GM23338 (cell line): ENCODE results near the gene YAP1. TPM values are rescaled to one million over a fixed set of nuclear protein-coding genes. Genes with fewer than 3 reads are reported as not detected.

ENCODE experiments used
- ATAC-seq: fragments of 200-7000 bp; cut with Tn5 transposase; 3 replicates; pipeline ENCODE4 v1.9.1; 2020
- DNase-seq: peaks from one replicate; pipeline ENCODE4 v3.0.0-alpha.2; 2015; ENCODE audit warnings: low spot score
- H2AFZ ChIP-seq: fragments of 200-600 bp; sonication (generic); 2 replicates; pipeline ENCODE4 v1.8.0; 2016; ENCODE audit warnings: antibody characterized with exemption, mild to moderate bottlenecking, moderate library complexity
- H3F3A ChIP-seq: fragments of 200-600 bp; sonication (generic); replicated peaks from 2 replicates; pipeline ENCODE4 v1.8.0; 2017; ENCODE audit warnings: antibody characterized with exemption, mixed run types, low read depth
- H3K27ac ChIP-seq: fragments of 200-600 bp; sonication (generic); 2 replicates; pipeline ENCODE4 v1.6.1; 2016; ENCODE audit warnings: low read depth
- H3K27me3 ChIP-seq: fragments of 200-600 bp; sonication (generic); 2 replicates; pipeline ENCODE4 v1.8.0; 2016; ENCODE audit warnings: mild to moderate bottlenecking, mixed run types, moderate library complexity; ENCODE audit not compliant: insufficient read depth
- H3K36me3 ChIP-seq: fragments of 200-600 bp; sonication (generic); 2 replicates; pipeline ENCODE4 v1.8.0; 2016; ENCODE audit warnings: mild to moderate bottlenecking; ENCODE audit not compliant: insufficient read depth
- H3K4me1 ChIP-seq: fragments of 200-600 bp; sonication (generic); 2 replicates; pipeline ENCODE4 v1.8.0; 2016; ENCODE audit warnings: mild to moderate bottlenecking, moderate library complexity; ENCODE audit not compliant: insufficient read depth
- H3K4me2 ChIP-seq: fragments of 200-600 bp; sonication (generic); 2 replicates; pipeline ENCODE4 v1.7.1; 2017; ENCODE audit warnings: mixed run types
- H3K4me3 ChIP-seq: fragments of 200-600 bp; sonication (generic); 2 replicates; pipeline ENCODE4 v1.6.1; 2016; ENCODE audit warnings: mixed run types
- H3K79me2 ChIP-seq: fragments of 200-600 bp; sonication (generic); replicated peaks from 2 replicates; pipeline ENCODE4 v1.8.0; 2017; ENCODE audit warnings: mild to moderate bottlenecking; ENCODE audit not compliant: insufficient read depth
- H3K9me2 ChIP-seq: fragments of 200-600 bp; sonication (generic); 2 replicates; pipeline ENCODE4 v1.8.0; 2017; ENCODE audit not compliant: insufficient read depth
- H4K20me1 ChIP-seq: fragments of 200-600 bp; sonication (generic); replicated peaks from 2 replicates; pipeline ENCODE4 v1.8.0; 2017; ENCODE audit warnings: mild to moderate bottlenecking; ENCODE audit not compliant: insufficient read depth
- H3K27ac Mint-ChIP-seq: 2 replicates; pipeline ENCODE4 v1.8.0; 2020; ENCODE audit warnings: inconsistent platforms, mild to moderate bottlenecking, moderate library complexity, mixed read lengths
- H3K27me3 Mint-ChIP-seq: 3 replicates; pipeline ENCODE4 v1.8.0; 2022; ENCODE audit warnings: low read depth, mild to moderate bottlenecking, moderate library complexity, mixed read lengths, inconsistent platforms; ENCODE audit not compliant: insufficient read depth, poor library complexity
- H3K36me3 Mint-ChIP-seq: 3 replicates; pipeline ENCODE4 v1.8.0; 2021; ENCODE audit warnings: low read depth, mild to moderate bottlenecking, inconsistent platforms, moderate library complexity, mixed read lengths
- H3K4me1 Mint-ChIP-seq: 3 replicates; pipeline ENCODE4 v1.8.0; 2020; ENCODE audit warnings: mild to moderate bottlenecking, inconsistent platforms, mixed read lengths
- H3K4me3 Mint-ChIP-seq: 3 replicates; pipeline ENCODE4 v1.8.0; 2021; ENCODE audit warnings: moderate library complexity, mild to moderate bottlenecking, inconsistent platforms, mixed read lengths
- H3K9me3 Mint-ChIP-seq: 3 replicates; pipeline ENCODE4 v1.8.0; 2020; ENCODE audit warnings: moderate library complexity, mild to moderate bottlenecking, inconsistent platforms, mixed read lengths
- CREB1 ChIP-seq: fragments of 250-450 bp; sonication (Bioruptor Pico); IDR thresholded peaks from 2 replicates; pipeline ENCODE4 v1.5.0; 2020; ENCODE audit warnings: low read depth, mild to moderate bottlenecking, moderate library complexity
- EZH2 ChIP-seq: fragments of 200-600 bp; sonication (generic); IDR thresholded peaks from one replicate; pipeline ENCODE4 v1.8.0; 2017; ENCODE audit warnings: antibody characterized with exemption, mild to moderate bottlenecking, low read depth; ENCODE audit not compliant: unreplicated experiment
- EZH2phosphoT487 ChIP-seq: fragments of 200-600 bp; sonication (generic); IDR thresholded peaks from one replicate; pipeline ENCODE4 v1.8.1; 2018; ENCODE audit warnings: antibody characterized with exemption; ENCODE audit not compliant: unreplicated experiment
- JUNB ChIP-seq: IDR thresholded peaks from one replicate; pipeline ENCODE4 v1.6.1; 2016; ENCODE audit warnings: antibody characterized with exemption; ENCODE audit not compliant: unreplicated experiment
- NANOG ChIP-seq: IDR thresholded peaks from 2 replicates; pipeline ENCODE4 v1.6.1; 2016; ENCODE audit warnings: antibody characterized with exemption, borderline replicate concordance
- POLR2AphosphoS5 ChIP-seq: IDR thresholded peaks from 2 replicates; pipeline ENCODE4 v1.6.1; 2016; ENCODE audit warnings: antibody characterized with exemption, low read depth
- STAT1 ChIP-seq: IDR thresholded peaks from one replicate; pipeline ENCODE4 v1.6.1; 2016; ENCODE audit warnings: antibody characterized with exemption; ENCODE audit not compliant: unreplicated experiment
- ZNF114 ChIP-seq: fragments of 250-450 bp; sonication (Bioruptor Pico); IDR thresholded peaks from 2 replicates; pipeline ENCODE4 v1.5.0; 2020; ENCODE audit warnings: mild to moderate bottlenecking, moderate library complexity
- ZNF331 ChIP-seq: fragments of 250-450 bp; sonication (Bioruptor Pico); IDR thresholded peaks from 2 replicates; pipeline ENCODE4 v1.5.0; 2020; ENCODE audit warnings: low read depth, mild to moderate bottlenecking, moderate library complexity
- polyA plus RNA-seq: library from polyadenylated mRNA; unstranded; fragments of >200 nt; fragmentation: Nextera tagmentation; extraction: Ambion mirVana; gene quantifications from 2 replicates; pipeline ENCODE4 v1.2.1, GENCODE V29; 2016
- total RNA-seq: library from RNA; depleted of rRNA; stranded (reverse); fragments of >200 nt; shearing (Covaris generic); gene quantifications from 2 replicates; pipeline ENCODE4 v1.2.3, GENCODE V29; 2014
- TF ChIP-seq, protein P1 (sequence below): IDR thresholded peaks from 2 replicates; pipeline ENCODE4 v1.6.1; 2016; ENCODE audit warnings: antibody characterized with exemption
- TF ChIP-seq, protein P2 (sequence below): fragments of 250-450 bp; sonication (Bioruptor Pico); IDR thresholded peaks from 2 replicates; pipeline ENCODE4 v1.5.0; 2020; ENCODE audit warnings: mild to moderate bottlenecking, moderate library complexity
- TF ChIP-seq, protein P3 (sequence below): IDR thresholded peaks from one replicate; pipeline ENCODE4 v1.6.1; 2018; ENCODE audit warnings: antibody characterized with exemption; ENCODE audit not compliant: unreplicated experiment
- TF ChIP-seq, protein P4 (sequence below), 2 experiments: fragments of 200-600 bp in 1 of 2; sonication (generic) in 1 of 2; conservative IDR thresholded peaks; 2 replicates each; pipeline versions ENCODE4 v1.5.1 to v1.6.1; 2016 to 2017; ENCODE audit warnings: antibody characterized with exemption in 2 of 2, low read depth in 2 of 2, mild to moderate bottlenecking in 2 of 2, moderate library complexity in 1 of 2

The YAP1 gene
- total and polyA plus RNA-seq, 2 experiments from 2014 or later: 17.2 to 155 TPM

DNA sequence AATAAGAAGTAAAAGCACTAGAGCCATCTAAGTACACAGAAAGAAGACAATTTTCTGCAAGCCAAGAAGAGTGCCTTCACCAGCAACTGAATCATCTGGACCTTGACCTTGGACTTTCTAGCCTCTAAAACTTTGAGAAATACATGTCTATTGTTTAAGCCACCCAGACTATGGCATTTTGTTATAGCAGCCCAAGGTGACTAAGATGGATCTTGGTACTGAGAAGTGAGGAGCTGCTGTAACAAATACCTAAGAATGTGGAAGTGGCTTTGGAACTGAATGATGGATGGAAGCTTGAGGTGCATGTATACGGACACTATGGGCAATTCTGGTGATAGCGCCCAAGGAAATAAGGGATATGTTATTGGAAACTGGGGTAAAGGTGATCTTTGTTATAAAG, 48.1 kb upstream of the YAP1 start:
- H3K27ac Mint-ChIP-seq: no peak overlapping the region
- H3K4me1 ChIP-seq: no peaks in the 10 kb centered on the region
- H3K36me3 Mint-ChIP-seq: no peaks in the 10 kb centered on the region
- H4K20me1 ChIP-seq: no peaks in the 10 kb centered on the region
- H3K4me3 Mint-ChIP-seq: no peak overlapping the region
- no peak overlapping the region for H3K27ac ChIP-seq
- peaks cover 6% of the 10 kb centered on the region; the same call in 1 of the 2 replicates for H3K9me2 ChIP-seq
- H2AFZ ChIP-seq: no peak overlapping the region
- no peak overlapping the region for H3K4me2 ChIP-seq
- TF ChIP-seq, protein P1, sequence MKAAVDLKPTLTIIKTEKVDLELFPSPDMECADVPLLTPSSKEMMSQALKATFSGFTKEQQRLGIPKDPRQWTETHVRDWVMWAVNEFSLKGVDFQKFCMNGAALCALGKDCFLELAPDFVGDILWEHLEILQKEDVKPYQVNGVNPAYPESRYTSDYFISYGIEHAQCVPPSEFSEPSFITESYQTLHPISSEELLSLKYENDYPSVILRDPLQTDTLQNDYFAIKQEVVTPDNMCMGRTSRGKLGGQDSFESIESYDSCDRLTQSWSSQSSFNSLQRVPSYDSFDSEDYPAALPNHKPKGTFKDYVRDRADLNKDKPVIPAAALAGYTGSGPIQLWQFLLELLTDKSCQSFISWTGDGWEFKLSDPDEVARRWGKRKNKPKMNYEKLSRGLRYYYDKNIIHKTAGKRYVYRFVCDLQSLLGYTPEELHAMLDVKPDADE: no peak
- no peak for TF ChIP-seq ZNF331
- no peak for TF ChIP-seq ZNF114 (CRISPR knock-in tag)
- no peak for TF ChIP-seq POLR2AphosphoS5
- no peak for TF ChIP-seq STAT1
- TF ChIP-seq CREB1: no peak
- TF ChIP-seq, protein P2, sequence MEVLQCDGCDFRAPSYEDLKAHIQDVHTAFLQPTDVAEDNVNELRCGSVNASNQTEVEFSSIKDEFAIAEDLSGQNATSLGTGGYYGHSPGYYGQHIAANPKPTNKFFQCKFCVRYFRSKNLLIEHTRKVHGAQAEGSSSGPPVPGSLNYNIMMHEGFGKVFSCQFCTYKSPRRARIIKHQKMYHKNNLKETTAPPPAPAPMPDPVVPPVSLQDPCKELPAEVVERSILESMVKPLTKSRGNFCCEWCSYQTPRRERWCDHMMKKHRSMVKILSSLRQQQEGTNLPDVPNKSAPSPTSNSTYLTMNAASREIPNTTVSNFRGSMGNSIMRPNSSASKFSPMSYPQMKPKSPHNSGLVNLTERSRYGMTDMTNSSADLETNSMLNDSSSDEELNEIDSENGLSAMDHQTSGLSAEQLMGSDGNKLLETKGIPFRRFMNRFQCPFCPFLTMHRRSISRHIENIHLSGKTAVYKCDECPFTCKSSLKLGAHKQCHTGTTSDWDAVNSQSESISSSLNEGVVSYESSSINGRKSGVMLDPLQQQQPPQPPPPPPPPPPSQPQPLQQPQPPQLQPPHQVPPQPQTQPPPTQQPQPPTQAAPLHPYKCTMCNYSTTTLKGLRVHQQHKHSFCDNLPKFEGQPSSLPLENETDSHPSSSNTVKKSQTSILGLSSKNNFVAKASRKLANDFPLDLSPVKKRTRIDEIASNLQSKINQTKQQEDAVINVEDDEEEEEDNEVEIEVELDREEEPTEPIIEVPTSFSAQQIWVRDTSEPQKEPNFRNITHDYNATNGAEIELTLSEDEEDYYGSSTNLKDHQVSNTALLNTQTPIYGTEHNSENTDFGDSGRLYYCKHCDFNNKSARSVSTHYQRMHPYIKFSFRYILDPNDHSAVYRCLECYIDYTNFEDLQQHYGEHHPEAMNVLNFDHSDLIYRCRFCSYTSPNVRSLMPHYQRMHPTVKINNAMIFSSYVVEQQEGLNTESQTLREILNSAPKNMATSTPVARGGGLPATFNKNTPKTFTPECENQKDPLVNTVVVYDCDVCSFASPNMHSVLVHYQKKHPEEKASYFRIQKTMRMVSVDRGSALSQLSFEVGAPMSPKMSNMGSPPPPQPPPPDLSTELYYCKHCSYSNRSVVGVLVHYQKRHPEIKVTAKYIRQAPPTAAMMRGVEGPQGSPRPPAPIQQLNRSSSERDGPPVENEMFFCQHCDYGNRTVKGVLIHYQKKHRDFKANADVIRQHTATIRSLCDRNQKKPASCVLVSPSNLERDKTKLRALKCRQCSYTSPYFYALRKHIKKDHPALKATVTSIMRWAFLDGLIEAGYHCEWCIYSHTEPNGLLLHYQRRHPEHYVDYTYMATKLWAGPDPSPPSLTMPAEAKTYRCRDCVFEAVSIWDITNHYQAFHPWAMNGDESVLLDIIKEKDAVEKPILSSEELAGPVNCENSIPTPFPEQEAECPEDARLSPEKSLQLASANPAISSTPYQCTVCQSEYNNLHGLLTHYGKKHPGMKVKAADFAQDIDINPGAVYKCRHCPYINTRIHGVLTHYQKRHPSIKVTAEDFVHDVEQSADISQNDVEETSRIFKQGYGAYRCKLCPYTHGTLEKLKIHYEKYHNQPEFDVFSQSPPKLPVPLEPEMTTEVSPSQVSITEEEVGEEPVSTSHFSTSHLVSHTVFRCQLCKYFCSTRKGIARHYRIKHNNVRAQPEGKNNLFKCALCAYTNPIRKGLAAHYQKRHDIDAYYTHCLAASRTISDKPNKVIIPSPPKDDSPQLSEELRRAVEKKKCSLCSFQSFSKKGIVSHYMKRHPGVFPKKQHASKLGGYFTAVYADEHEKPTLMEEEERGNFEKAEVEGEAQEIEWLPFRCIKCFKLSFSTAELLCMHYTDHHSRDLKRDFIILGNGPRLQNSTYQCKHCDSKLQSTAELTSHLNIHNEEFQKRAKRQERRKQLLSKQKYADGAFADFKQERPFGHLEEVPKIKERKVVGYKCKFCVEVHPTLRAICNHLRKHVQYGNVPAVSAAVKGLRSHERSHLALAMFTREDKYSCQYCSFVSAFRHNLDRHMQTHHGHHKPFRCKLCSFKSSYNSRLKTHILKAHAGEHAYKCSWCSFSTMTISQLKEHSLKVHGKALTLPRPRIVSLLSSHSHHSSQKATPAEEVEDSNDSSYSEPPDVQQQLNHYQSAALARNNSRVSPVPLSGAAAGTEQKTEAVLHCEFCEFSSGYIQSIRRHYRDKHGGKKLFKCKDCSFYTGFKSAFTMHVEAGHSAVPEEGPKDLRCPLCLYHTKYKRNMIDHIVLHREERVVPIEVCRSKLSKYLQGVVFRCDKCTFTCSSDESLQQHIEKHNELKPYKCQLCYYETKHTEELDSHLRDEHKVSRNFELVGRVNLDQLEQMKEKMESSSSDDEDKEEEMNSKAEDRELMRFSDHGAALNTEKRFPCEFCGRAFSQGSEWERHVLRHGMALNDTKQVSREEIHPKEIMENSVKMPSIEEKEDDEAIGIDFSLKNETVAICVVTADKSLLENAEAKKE: no peak
- TF ChIP-seq, protein P3, sequence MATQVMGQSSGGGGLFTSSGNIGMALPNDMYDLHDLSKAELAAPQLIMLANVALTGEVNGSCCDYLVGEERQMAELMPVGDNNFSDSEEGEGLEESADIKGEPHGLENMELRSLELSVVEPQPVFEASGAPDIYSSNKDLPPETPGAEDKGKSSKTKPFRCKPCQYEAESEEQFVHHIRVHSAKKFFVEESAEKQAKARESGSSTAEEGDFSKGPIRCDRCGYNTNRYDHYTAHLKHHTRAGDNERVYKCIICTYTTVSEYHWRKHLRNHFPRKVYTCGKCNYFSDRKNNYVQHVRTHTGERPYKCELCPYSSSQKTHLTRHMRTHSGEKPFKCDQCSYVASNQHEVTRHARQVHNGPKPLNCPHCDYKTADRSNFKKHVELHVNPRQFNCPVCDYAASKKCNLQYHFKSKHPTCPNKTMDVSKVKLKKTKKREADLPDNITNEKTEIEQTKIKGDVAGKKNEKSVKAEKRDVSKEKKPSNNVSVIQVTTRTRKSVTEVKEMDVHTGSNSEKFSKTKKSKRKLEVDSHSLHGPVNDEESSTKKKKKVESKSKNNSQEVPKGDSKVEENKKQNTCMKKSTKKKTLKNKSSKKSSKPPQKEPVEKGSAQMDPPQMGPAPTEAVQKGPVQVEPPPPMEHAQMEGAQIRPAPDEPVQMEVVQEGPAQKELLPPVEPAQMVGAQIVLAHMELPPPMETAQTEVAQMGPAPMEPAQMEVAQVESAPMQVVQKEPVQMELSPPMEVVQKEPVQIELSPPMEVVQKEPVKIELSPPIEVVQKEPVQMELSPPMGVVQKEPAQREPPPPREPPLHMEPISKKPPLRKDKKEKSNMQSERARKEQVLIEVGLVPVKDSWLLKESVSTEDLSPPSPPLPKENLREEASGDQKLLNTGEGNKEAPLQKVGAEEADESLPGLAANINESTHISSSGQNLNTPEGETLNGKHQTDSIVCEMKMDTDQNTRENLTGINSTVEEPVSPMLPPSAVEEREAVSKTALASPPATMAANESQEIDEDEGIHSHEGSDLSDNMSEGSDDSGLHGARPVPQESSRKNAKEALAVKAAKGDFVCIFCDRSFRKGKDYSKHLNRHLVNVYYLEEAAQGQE: no peak
- no peak for TF ChIP-seq EZH2phosphoT487
- TF ChIP-seq JUNB: no peak
- no peak for TF ChIP-seq EZH2
- TF ChIP-seq, protein P4, sequence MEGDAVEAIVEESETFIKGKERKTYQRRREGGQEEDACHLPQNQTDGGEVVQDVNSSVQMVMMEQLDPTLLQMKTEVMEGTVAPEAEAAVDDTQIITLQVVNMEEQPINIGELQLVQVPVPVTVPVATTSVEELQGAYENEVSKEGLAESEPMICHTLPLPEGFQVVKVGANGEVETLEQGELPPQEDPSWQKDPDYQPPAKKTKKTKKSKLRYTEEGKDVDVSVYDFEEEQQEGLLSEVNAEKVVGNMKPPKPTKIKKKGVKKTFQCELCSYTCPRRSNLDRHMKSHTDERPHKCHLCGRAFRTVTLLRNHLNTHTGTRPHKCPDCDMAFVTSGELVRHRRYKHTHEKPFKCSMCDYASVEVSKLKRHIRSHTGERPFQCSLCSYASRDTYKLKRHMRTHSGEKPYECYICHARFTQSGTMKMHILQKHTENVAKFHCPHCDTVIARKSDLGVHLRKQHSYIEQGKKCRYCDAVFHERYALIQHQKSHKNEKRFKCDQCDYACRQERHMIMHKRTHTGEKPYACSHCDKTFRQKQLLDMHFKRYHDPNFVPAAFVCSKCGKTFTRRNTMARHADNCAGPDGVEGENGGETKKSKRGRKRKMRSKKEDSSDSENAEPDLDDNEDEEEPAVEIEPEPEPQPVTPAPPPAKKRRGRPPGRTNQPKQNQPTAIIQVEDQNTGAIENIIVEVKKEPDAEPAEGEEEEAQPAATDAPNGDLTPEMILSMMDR (conservative IDR thresholded peaks at IDR 0.05; ENCODE audit: low read depth in 2 of 2): no peak
- TF ChIP-seq NANOG: no peak
- no peaks in the 10 kb centered on the region for H3K9me3 Mint-ChIP-seq
- no peaks in the 10 kb centered on the region for H3K27me3 ChIP-seq
- no peak for DNase-seq
- no peaks in the 10 kb centered on the region for H3K4me1 Mint-ChIP-seq
- no peaks in the 10 kb centered on the region for H3K36me3 ChIP-seq
- ATAC-seq: no peak
- H3F3A ChIP-seq: no peaks in the 10 kb centered on the region
- no peak overlapping the region for H3K4me3 ChIP-seq
- no peaks in the 10 kb centered on the region for H3K79me2 ChIP-seq
- H3K27me3 Mint-ChIP-seq: no peaks in the 10 kb centered on the region
